ENCODE measurements around the gene TMEM218.

Gene TMEM218

DNA sequence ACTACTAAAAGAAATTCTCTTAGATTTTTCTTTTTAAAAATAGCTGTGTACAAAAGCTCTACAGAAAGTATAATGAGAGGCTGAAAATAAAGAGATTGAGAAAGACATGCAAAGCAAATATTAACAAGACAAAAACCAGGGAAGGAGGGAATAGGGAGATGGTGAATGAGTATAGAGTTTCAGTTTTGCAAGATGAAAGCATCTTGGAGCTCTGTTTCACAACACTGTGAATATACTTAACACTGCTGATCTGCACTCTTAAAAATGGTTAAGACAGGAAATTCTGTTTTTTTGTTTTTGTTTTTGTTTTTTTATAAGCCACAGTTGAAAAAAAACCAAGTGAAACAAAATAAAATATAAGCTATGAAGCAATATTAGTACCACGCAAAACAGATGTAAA, 5.5 kb downstream of the TMEM218 start:
- Histone ChIP-seq H3K36me3 (replicated peaks) (no peaks in the 10 kb centered on the region), H3K27ac (no peak overlapping the region), H3K4me3 (ENCODE audit: low read depth, low read length) (no peak overlapping the region), H3K27me3 (replicated peaks) (no peaks in the 10 kb centered on the region)
- TF ChIP-seq, protein P1, sequence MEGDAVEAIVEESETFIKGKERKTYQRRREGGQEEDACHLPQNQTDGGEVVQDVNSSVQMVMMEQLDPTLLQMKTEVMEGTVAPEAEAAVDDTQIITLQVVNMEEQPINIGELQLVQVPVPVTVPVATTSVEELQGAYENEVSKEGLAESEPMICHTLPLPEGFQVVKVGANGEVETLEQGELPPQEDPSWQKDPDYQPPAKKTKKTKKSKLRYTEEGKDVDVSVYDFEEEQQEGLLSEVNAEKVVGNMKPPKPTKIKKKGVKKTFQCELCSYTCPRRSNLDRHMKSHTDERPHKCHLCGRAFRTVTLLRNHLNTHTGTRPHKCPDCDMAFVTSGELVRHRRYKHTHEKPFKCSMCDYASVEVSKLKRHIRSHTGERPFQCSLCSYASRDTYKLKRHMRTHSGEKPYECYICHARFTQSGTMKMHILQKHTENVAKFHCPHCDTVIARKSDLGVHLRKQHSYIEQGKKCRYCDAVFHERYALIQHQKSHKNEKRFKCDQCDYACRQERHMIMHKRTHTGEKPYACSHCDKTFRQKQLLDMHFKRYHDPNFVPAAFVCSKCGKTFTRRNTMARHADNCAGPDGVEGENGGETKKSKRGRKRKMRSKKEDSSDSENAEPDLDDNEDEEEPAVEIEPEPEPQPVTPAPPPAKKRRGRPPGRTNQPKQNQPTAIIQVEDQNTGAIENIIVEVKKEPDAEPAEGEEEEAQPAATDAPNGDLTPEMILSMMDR (IDR thresholded peaks at IDR 0.05; ENCODE audit: low read depth, low read length, missing control alignments) = no peak
- in situ Hi-C loops (cut with HindIII; ENCODE audit: low pct_ligation_motif_present, low sequenced_read_pairs) = no loop called here
- DNase-seq = no peak

DNA sequence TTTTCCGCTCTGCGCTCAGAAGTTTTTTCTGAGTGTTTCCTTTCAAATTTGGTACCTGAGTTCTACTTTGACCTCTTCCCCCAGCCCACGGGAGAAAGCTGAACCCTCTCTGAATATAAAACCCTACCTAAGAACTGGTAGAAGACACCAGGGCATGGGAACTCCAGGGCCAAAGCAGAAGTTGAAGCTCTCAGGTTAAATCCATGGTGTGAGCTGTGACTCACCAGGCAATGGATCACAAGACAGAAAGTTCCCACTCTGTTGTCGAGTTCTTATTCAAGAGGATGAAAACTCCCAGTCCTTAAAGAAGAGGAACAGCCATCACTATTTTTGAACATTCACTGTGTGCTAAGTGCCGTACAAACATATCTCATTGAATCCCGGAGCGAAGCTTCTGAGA, 8.9 kb downstream of the TMEM218 start:
- no peaks in the 10 kb centered on the region for H3K36me3 ChIP-seq (replicated peaks)
- TF ChIP-seq, protein P1 (IDR thresholded peaks at IDR 0.05; ENCODE audit: low read depth, low read length, missing control alignments) = no peak
- H3K4me3 ChIP-seq (ENCODE audit: low read depth, low read length) = no peak overlapping the region
- H3K27ac ChIP-seq = no peak overlapping the region
- no peaks in the 10 kb centered on the region for H3K27me3 ChIP-seq (replicated peaks)
- DNase-seq = no peak
- in situ Hi-C loops (cut with HindIII; ENCODE audit: low pct_ligation_motif_present, low sequenced_read_pairs) = no loop called here

DNA sequence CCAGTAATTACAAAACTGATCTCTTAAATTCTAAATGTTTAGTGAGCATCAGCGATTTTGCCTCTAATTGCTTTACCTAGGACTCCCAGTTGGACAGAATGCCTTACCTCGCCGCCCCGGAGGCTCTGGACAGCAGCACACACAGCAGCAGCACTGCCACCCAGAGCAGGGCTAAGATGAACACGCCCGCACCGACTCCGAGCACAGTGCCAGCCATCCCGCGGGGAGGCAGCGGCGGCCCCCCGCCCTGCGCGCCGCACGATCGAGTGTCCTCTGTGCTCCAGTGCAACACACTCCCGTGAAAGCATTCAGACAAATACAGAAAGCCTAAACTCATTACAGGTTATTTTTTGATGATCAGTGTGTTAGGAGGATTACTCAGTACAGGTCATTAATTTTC, 9.4 kb downstream of the TMEM218 start:
- Histone ChIP-seq H3K27me3 (replicated peaks) (no peaks in the 10 kb centered on the region), H3K27ac (no peak overlapping the region), H3K4me3 (ENCODE audit: low read depth, low read length) (no peak overlapping the region), H3K36me3 (replicated peaks) (no peaks in the 10 kb centered on the region)
- in situ Hi-C loops (cut with HindIII; ENCODE audit: low pct_ligation_motif_present, low sequenced_read_pairs) = no loop called here
- DNase-seq = no peak
- TF ChIP-seq, protein P1 (IDR thresholded peaks at IDR 0.05; ENCODE audit: low read depth, low read length, missing control alignments) = no peak

DNA sequence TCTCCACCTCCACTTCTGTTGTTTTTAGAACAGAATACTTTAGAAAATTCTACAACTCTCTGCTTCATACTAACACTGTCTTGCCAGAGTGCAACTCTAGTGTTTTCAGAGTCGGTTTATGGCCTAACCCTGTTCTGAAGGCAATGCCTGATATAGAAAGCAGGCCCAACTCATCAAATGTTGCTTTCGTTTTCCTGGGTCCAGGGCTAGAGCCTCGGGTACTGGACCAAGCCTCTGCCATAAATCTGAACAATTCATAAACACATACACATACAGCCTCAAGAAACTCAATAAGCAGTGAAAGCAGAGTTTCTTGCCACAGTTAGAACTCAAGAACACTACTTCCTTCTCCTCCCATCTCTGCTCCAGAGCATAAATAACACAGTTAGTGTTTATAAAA, 9.8 kb downstream of the TMEM218 start:
- TF ChIP-seq, protein P1 (IDR thresholded peaks at IDR 0.05; ENCODE audit: low read depth, low read length, missing control alignments) = no peak
- Histone ChIP-seq H3K27ac (no peak overlapping the region), H3K36me3 (replicated peaks) (no peaks in the 10 kb centered on the region), H3K27me3 (replicated peaks) (no peaks in the 10 kb centered on the region), H3K4me3 (ENCODE audit: low read depth, low read length) (no peak overlapping the region)
- in situ Hi-C loops (cut with HindIII; ENCODE audit: low pct_ligation_motif_present, low sequenced_read_pairs) = no loop called here
- no peak for DNase-seq

DNA sequence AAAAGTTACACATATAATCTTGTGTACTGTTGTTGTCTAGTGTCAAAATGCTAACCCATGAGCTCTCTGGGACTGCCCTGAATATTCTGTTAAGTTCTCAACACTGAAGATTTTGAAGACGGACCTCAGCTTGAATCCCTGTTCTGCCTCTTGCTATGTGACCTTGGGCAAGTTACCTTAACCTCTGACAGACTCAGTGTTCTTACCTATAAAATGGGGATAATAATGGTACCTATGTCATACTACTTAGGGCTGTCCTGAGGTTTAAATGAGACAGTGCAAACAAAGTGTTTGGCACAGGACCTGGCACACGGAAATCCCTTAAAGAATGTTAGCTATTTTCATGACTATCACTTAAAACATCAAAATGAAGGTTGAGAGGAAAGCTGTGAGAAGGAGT, 11.3 kb downstream of the TMEM218 start:
- H3K27ac ChIP-seq = no peak overlapping the region
- TF ChIP-seq, protein P1 (IDR thresholded peaks at IDR 0.05; ENCODE audit: low read depth, low read length, missing control alignments) = no peak
- DNase-seq = no peak
- H3K27me3 ChIP-seq (replicated peaks) = no peaks in the 10 kb centered on the region
- no peaks in the 10 kb centered on the region for H3K36me3 ChIP-seq (replicated peaks)
- in situ Hi-C loops (cut with HindIII; ENCODE audit: low pct_ligation_motif_present, low sequenced_read_pairs) = no loop called here
- no peak overlapping the region for H3K4me3 ChIP-seq (ENCODE audit: low read depth, low read length)

DNA sequence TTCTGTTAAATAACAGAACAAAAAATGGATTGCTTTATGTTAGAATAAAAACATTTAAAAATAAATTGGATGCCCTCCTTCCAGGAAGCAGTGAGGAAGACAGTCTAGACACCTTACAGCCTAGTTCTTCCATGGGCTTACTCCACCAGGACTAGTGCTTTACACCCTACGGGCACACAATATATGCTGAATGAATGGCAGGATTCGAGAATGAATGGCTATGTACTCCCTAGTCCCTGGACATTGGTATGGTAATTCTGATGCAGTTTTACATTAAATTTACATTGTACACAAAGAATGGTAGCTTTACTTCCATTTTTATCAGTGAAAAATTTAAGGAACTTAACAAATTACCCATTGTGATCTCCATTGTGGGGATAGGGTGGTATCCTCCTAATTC, 16.7 kb downstream of the TMEM218 start:
- in situ Hi-C loops (cut with HindIII; ENCODE audit: low pct_ligation_motif_present, low sequenced_read_pairs) = no loop called here

More for the DNA sequence above, 16.7 kb downstream of the TMEM218 start:
- TF ChIP-seq, protein P1 (IDR thresholded peaks at IDR 0.05; ENCODE audit: low read depth, low read length, missing control alignments) = no peak
- Histone ChIP-seq H3K27me3 (replicated peaks) (no peaks in the 10 kb centered on the region), H3K27ac (no peak overlapping the region), H3K4me3 (ENCODE audit: low read depth, low read length) (no peak overlapping the region), H3K36me3 (replicated peaks) (no peaks in the 10 kb centered on the region)
- no peak for DNase-seq
